NT2/D1 (cell line): Measurements from ENCODE around the gene TRPC5OS.

Source experiments
- YY1 ChIP-seq: IDR thresholded peaks from 2 replicates; pipeline ENCODE4 v1.6.1; 2011; ENCODE audit not compliant: insufficient read length, insufficient read depth
- ZNF274 ChIP-seq: IDR thresholded peaks from 2 replicates; pipeline ENCODE4 v1.6.1; 2011; ENCODE audit warnings: mild to moderate bottlenecking, low read depth, low read length

- TF ChIP-seq YY1 (no peak), ZNF274 (no peak)
Observed at GRCh38 chrX:111896148-111896547, 20.2 kb downstream of the TRPC5OS start.
